HepG2 (cell line): Measurements from ENCODE around the gene GDF7.

Experiments used
- CTCF ChIP-seq: sonication (generic); formaldehyde crosslinking; IDR thresholded peaks from 2 replicates; pipeline ENCODE4 v1.5.0; 2020; ENCODE audit warnings: mild to moderate bottlenecking, missing genetic modification reagents, moderate library complexity
- HDAC6 ChIP-seq: fragments of 200-600 bp; sonication (generic); IDR thresholded peaks from 2 replicates; pipeline ENCODE4 v1.7.0; 2017; ENCODE audit warnings: mild to moderate bottlenecking, antibody characterized with exemption, low read length, low read depth
- MNT ChIP-seq: fragments of 450-650 bp; IDR thresholded peaks from 2 replicates; pipeline ENCODE4 v1.6.1; 2016
- NFRKB ChIP-seq: fragments of 450-650 bp; IDR thresholded peaks from 2 replicates; pipeline ENCODE4 v1.6.1; 2017
- POLR2A ChIP-seq, 2 experiments: IDR thresholded peaks; 2 replicates each; pipeline ENCODE4 v1.6.1; 2011; ENCODE audit warnings: low read depth in 2 of 2, low read length in 2 of 2, mild to moderate bottlenecking in 1 of 2, moderate library complexity in 1 of 2; ENCODE audit not compliant: insufficient read depth in 1 of 2
- POLR2AphosphoS2 ChIP-seq: IDR thresholded peaks from 2 replicates; pipeline ENCODE4 v1.6.1; 2011; ENCODE audit warnings: low read depth, low read length, improper control_type of control experiment
- ZKSCAN1 ChIP-seq: fragments of 150-350 bp; IDR thresholded peaks from 2 replicates; pipeline ENCODE4 v1.6.1; 2014; ENCODE audit warnings: low read length
- ZNF431 ChIP-seq: sonication (generic); formaldehyde crosslinking; IDR thresholded peaks from 2 replicates; pipeline ENCODE4 v1.9.0; 2022; ENCODE audit warnings: missing genetic modification reagents, low read depth, mild to moderate bottlenecking, borderline replicate concordance
- ZNF784 ChIP-seq: sonication (generic); formaldehyde crosslinking; IDR thresholded peaks from 2 replicates; pipeline ENCODE4 v1.5.1; 2020; ENCODE audit warnings: missing genetic modification reagents, mild to moderate bottlenecking, borderline replicate concordance

GRCh38 chr2:20633794-20634506, 33.0 kb upstream of the GDF7 start:
- TF ChIP-seq ZNF431, result no peak
- no peak for TF ChIP-seq ZKSCAN1
- TF ChIP-seq POLR2A (IDR thresholded peaks at IDR 0.05; ENCODE audit: insufficient read depth in 1 of 2, low read depth in 2 of 2, low read length in 2 of 2), result no peak
- TF ChIP-seq ZNF784 (CRISPR knock-in tag), result no peak
- no peak for TF ChIP-seq HDAC6
- TF ChIP-seq POLR2AphosphoS2, result no peak
- no peak for TF ChIP-seq NFRKB
- no peak for TF ChIP-seq CTCF (CRISPR knock-in tag)
- TF ChIP-seq MNT, result no peak
